ENCODE results near the gene FILIP1L. TPM values are rescaled to one million over a fixed set of nuclear protein-coding genes. Genes with fewer than 3 reads are reported as not detected.

Gene FILIP1L
- total and polyA plus RNA-seq, 11 donors = 18.2 to 120 (median 77.3) TPM

DNA sequence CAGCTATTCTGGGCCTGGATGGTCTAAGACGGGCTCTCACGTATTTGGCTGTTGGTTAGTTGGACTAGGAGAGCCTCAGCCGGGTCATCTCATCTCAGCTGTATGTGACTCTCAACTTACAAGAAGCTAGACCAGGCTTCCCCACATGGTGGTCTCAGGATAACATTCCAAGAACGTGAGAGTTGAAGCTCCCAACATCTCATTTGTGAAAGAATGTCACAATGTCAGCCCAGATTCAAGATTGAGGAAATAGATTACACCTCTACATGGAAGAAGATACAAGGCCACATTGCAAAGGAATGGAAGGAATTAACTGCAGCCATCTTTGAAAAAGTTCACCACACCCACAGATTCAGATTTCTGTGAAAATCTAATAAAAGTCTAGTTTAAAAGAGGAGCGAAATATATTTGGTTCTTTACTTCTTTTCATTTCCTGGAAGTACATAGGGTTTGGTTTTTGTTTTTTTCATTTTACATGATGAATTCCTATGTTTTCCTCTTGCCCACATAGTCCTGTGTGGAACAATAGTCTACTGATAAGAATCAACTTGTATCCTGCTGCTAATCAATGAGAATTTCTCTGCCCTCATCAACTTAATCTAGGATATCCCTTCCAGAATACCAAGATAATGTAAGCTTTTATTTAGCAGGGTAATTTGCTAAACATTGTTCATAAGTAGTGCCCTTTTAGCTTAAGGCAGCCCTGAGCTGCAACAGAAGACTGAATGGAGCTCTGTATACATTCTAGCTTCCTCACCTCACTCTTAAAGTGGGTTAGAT lies 180.1 kb downstream of the FILIP1L start:
- no peak for ATAC-seq
- H3K4me1 ChIP-seq = peaks cover 11 to 58% (median 43%) of the 10 kb centered on the region in 12 donors
- H3K27me3 ChIP-seq = no peaks in the 10 kb centered on the region
- no peaks in the 10 kb centered on the region for H3K36me3 ChIP-seq
- H3K4me3 ChIP-seq = no peak overlapping the region
- DNase-seq = no peak
- H3K9me3 ChIP-seq = no peaks in the 10 kb centered on the region
- H3K27ac ChIP-seq = peak overlapping the region in 9 of 12 donors; percentile 11 to 73 (median 54)
- no peak for TF ChIP-seq POLR2A (IDR thresholded peaks at IDR 0.05)
- no peak for TF ChIP-seq CTCF (IDR thresholded peaks at IDR 0.05)
- intact Hi-C loops (cut with DNase I) = loop anchor here in 2 of 10 donors (5.0 to 10.0 kb wide), 3 partner anchors 57 to 321 kb away; no protein-coding TSS in a partner anchor
- 85 to 90% (median 86%) methylated on average over 5 of the region's 5 CpGs for WGBS, 4 donors

- no peaks in the 10 kb centered on the region for H3K36me3 ChIP-seq
- TF ChIP-seq CTCF (IDR thresholded peaks at IDR 0.05) (no peak), POLR2A (IDR thresholded peaks at IDR 0.05) (no peak)
- H3K4me3 ChIP-seq = no peak overlapping the region
- intact Hi-C loops (cut with DNase I) = loop anchor here in 2 of 10 donors (5.0 to 10.0 kb wide), 3 partner anchors 54 to 324 kb away; no protein-coding TSS in a partner anchor
- WGBS, 4 donors = 59 to 98% (median 97%) methylated on average over 1 of the region's 1 CpG
- H3K4me1 ChIP-seq = peaks cover 7 to 65% (median 38%) of the 10 kb centered on the region in 12 donors
- no peak for DNase-seq
- no peaks in the 10 kb centered on the region for H3K9me3 ChIP-seq
- no peaks in the 10 kb centered on the region for H3K27me3 ChIP-seq
- no peak for ATAC-seq
- peak overlapping the region in 6 of 12 donors; percentile 11 to 77 (median 72) for H3K27ac ChIP-seq
Measured at GRCh38 chr3:99931059-99931458, 183.2 kb downstream of the FILIP1L start.

DNA sequence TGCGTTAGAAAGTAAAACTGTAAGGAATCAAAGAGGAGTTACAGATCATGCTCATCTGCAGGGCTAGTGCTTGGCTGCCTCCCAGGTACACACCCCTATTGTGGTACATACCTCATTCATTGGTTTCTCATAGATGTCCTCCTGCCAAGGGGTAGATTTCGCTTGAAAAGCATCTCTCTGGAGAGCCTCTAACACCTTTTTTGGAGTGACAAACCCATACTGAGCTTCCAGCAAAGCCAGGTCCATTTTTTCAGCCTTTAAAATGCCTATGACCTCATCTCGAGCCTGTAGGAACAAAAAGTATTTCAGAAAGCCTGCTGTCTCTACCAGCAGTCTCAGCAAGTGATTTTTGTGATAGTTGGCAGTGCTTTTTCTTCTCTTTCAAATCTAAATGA lies 184.6 kb downstream of the FILIP1L start:
- intact Hi-C loops (cut with DNase I) = loop anchor here in 6 of 10 donors (5.0 to 10.0 kb wide), 6 partner anchors 52 to 325 kb away; no protein-coding TSS in a partner anchor

More for the DNA sequence above, 184.6 kb downstream of the FILIP1L start:
- TF ChIP-seq POLR2A (IDR thresholded peaks at IDR 0.05) (no peak), CTCF (IDR thresholded peaks at IDR 0.05) (no peak)
- Histone ChIP-seq H3K27ac (peak overlapping the region; percentile 12 to 77 (median 52)), H3K9me3 (no peaks in the 10 kb centered on the region), H3K4me1 (peaks cover 0 to 62% (median 35%) of the 10 kb centered on the region in 12 donors), H3K27me3 (no peaks in the 10 kb centered on the region), H3K36me3 (no peaks in the 10 kb centered on the region), H3K4me3 (peak overlapping the region in 1 of 12 donors; percentile 3)
- peak in 2 of 5 donors; percentile 23 to 46 for DNase-seq
- peak; percentile 40 to 56 (median 45) for ATAC-seq
- 41 to 56% (median 47%) methylated on average over 3 of the region's 3 CpGs for WGBS, 4 donors

Measured in heart left ventricle (tissue), 16 donors.